ENCODE data around the gene CD200R1L.

DNA sequence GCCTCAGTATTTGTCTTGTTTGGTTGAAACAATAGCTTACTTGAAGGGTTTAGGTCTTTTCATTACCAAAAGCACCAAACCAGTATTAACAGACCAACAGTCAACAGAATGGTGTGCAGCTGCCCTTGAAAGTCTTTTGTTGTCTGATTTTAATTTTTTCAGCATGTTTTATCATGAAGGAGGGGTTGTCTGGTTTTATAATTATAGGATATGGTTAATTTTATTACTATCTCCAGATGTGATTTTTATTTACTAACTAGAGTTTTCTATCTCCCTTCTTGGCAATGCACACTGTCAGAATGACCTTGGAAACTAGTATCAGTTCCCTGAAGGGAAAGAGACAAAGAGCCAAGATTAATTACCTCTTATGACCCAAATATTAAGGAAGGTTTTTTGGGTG is 9.2 kb upstream of the CD200R1L start:
- TF ChIP-seq, protein P1, sequence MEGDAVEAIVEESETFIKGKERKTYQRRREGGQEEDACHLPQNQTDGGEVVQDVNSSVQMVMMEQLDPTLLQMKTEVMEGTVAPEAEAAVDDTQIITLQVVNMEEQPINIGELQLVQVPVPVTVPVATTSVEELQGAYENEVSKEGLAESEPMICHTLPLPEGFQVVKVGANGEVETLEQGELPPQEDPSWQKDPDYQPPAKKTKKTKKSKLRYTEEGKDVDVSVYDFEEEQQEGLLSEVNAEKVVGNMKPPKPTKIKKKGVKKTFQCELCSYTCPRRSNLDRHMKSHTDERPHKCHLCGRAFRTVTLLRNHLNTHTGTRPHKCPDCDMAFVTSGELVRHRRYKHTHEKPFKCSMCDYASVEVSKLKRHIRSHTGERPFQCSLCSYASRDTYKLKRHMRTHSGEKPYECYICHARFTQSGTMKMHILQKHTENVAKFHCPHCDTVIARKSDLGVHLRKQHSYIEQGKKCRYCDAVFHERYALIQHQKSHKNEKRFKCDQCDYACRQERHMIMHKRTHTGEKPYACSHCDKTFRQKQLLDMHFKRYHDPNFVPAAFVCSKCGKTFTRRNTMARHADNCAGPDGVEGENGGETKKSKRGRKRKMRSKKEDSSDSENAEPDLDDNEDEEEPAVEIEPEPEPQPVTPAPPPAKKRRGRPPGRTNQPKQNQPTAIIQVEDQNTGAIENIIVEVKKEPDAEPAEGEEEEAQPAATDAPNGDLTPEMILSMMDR (IDR thresholded peaks at IDR 0.05 in 4 of 5, conservative IDR thresholded peaks at IDR 0.05 in 1 of 5): no peak
- TF ChIP-seq POLR2A (IDR thresholded peaks at IDR 0.05): no peak
